A673 (cell line): Measurements from ENCODE around the gene BEGAIN.

Experiments
- EZH2 ChIP-seq: fragments of 200-600 bp; sonication (generic); IDR thresholded peaks from 2 replicates; pipeline ENCODE4 v1.6.1; 2017; ENCODE audit warnings: borderline replicate concordance, low read depth, mild to moderate bottlenecking, mixed read lengths, antibody characterized with exemption, low read length; ENCODE audit not compliant: poor library complexity, severe bottlenecking
- TF ChIP-seq, protein P1 (sequence below): fragments of 300-800, 200-600 bp; sonication (generic); conservative IDR thresholded peaks from 2 replicates; pipeline ENCODE4 v1.5.1; 2017; ENCODE audit warnings: low read depth, mild to moderate bottlenecking, antibody characterized with exemption, low read length, moderate library complexity, mixed read lengths

DNA sequence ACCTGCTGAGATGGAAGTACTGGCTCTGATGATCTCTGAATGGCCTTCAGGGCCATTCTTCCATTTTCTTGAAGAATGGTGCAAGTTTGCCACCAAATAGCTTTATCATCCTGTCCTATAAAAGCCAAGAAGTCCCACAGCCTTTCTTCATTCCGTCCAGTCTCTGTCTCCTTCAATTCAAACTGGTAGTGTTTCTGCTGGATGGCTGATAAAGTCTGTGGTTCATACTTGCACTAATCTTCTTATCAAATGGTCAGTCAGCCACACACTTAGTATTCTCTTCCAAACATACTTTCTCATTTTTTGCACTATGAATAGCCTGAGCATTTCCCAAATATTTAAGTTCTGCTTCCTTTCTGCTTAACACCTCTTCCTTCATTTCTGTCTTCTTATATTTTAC, 39.4 kb upstream of the BEGAIN start:
- no peak for TF ChIP-seq EZH2
- TF ChIP-seq, protein P1, sequence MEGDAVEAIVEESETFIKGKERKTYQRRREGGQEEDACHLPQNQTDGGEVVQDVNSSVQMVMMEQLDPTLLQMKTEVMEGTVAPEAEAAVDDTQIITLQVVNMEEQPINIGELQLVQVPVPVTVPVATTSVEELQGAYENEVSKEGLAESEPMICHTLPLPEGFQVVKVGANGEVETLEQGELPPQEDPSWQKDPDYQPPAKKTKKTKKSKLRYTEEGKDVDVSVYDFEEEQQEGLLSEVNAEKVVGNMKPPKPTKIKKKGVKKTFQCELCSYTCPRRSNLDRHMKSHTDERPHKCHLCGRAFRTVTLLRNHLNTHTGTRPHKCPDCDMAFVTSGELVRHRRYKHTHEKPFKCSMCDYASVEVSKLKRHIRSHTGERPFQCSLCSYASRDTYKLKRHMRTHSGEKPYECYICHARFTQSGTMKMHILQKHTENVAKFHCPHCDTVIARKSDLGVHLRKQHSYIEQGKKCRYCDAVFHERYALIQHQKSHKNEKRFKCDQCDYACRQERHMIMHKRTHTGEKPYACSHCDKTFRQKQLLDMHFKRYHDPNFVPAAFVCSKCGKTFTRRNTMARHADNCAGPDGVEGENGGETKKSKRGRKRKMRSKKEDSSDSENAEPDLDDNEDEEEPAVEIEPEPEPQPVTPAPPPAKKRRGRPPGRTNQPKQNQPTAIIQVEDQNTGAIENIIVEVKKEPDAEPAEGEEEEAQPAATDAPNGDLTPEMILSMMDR, result no peak
